Measurements from ENCODE around the gene RBBP8NL. TPM values are rescaled to one million over a fixed set of nuclear protein-coding genes. Genes with fewer than 3 reads are reported as not detected.

Gene RBBP8NL
- total RNA-seq, 4 donors from 2014 or later, result not detected

- Histone ChIP-seq H3K36me3 (no peaks in the 10 kb centered on the region), H3K27me3 (peaks cover 0 to 26% of the 10 kb centered on the region in 2 donors), H3K9me3 (no peaks in the 10 kb centered on the region), H3K27ac (no peak overlapping the region), H3K4me3 (no peak overlapping the region), H3K4me1 (no peaks in the 10 kb centered on the region)
- DNase-seq (ENCODE audit: low spot score in 2 of 2), result no peak
- WGBS, 2 donors, result 77 to 80% methylated on average over 34 to 43 of the region's 43 CpGs
- TF ChIP-seq CTCF (IDR thresholded peaks at IDR 0.05) (no peak), POLR2A (IDR thresholded peaks at IDR 0.05) (no peak), EP300 (IDR thresholded peaks at IDR 0.05) (no peak)
Observed at GRCh38 chr20:62416651-62417637, 10.4 kb downstream of the RBBP8NL start.

- Histone ChIP-seq H3K27ac (no peak overlapping the region), H3K4me1 (peaks cover 0 to under 1% (median 0%) of the 10 kb centered on the region in 4 donors), H3K36me3 (no peaks in the 10 kb centered on the region), H3K4me3 (no peak overlapping the region), H3K9me3 (no peaks in the 10 kb centered on the region), H3K27me3 (peaks cover 0 to 26% of the 10 kb centered on the region in 2 donors)
- WGBS, 2 donors, result 74 to 75% methylated on average over 14 to 20 of the region's 24 CpGs
- no peak for TF ChIP-seq EP300 (IDR thresholded peaks at IDR 0.05)
- TF ChIP-seq CTCF (IDR thresholded peaks at IDR 0.05), result no peak
- no peak for TF ChIP-seq POLR2A (IDR thresholded peaks at IDR 0.05)
- DNase-seq (ENCODE audit: low spot score in 2 of 2), result no peak
Observed at GRCh38 chr20:62415354-62416111, 11.8 kb downstream of the RBBP8NL start.

DNA sequence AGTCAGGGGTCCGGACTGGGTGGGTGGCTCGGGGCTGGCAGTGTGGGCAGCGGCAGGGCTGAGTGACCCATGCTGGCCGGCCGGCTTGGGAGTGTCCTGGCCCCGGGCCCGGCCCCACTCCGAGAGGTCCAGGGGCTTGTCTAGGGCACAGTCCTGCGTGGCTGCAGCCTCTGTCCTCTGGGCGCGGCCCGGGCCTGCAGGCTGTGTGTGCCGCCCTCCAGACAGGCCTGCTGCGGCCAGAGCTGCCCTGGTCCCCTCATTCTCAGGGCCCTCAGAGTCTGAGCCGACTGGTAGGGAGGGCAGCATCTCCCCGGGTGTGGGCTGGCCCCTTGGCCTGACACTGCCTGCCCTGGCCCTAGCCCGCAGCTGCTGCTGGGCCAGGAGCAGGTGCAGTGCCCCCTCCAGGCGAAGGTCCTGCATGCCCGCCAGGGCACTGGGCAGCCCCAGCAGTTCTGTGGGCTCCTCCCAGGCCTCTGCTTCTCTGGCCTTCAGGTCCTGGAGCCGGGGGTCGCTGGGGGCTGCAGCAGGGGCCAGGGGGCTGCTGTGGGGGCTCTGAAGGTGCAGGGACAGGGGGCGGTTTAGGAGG lies 13.3 kb downstream of the RBBP8NL start:
- Histone ChIP-seq H3K4me3 (no peak overlapping the region), H3K27ac (peak overlapping the region in 1 of 4 donors; percentile 59), H3K4me1 (peaks cover 0 to 12% (median 5%) of the 10 kb centered on the region in 4 donors), H3K9me3 (no peaks in the 10 kb centered on the region), H3K27me3 (peaks cover 0 to 28% of the 10 kb centered on the region in 2 donors), H3K36me3 (no peaks in the 10 kb centered on the region)
- 70 to 72% methylated on average over 2 to 22 of the region's 22 CpGs for WGBS, 2 donors
- DNase-seq (ENCODE audit: low spot score in 2 of 2), result no peak
- no peak for TF ChIP-seq EP300 (IDR thresholded peaks at IDR 0.05)
- TF ChIP-seq CTCF (IDR thresholded peaks at IDR 0.05), result no peak
- TF ChIP-seq POLR2A (IDR thresholded peaks at IDR 0.05), result no peak

- no peak for DNase-seq (ENCODE audit: low spot score in 2 of 2)
- H3K36me3 ChIP-seq, result no peaks in the 10 kb centered on the region
- 84 to 86% methylated on average over 7 of the region's 11 CpGs for WGBS, 2 donors
- H3K9me3 ChIP-seq, result no peaks in the 10 kb centered on the region
- H3K27me3 ChIP-seq, result peaks cover 0 to 20% of the 10 kb centered on the region in 2 donors
- no peak overlapping the region for H3K4me3 ChIP-seq
- peaks cover 0 to 12% (median 5%) of the 10 kb centered on the region in 4 donors for H3K4me1 ChIP-seq
- TF ChIP-seq CTCF (IDR thresholded peaks at IDR 0.05) (no peak), EP300 (IDR thresholded peaks at IDR 0.05) (no peak), POLR2A (IDR thresholded peaks at IDR 0.05) (no peak)
- peak overlapping the region in 1 of 4 donors; percentile 59 for H3K27ac ChIP-seq
Observed at GRCh38 chr20:62413025-62413570, 14.2 kb downstream of the RBBP8NL start.

Measured in tibial nerve (tissue), 4 donors.